ENCODE measurements around the gene PSMD12.

The PSMD12 gene

DNA sequence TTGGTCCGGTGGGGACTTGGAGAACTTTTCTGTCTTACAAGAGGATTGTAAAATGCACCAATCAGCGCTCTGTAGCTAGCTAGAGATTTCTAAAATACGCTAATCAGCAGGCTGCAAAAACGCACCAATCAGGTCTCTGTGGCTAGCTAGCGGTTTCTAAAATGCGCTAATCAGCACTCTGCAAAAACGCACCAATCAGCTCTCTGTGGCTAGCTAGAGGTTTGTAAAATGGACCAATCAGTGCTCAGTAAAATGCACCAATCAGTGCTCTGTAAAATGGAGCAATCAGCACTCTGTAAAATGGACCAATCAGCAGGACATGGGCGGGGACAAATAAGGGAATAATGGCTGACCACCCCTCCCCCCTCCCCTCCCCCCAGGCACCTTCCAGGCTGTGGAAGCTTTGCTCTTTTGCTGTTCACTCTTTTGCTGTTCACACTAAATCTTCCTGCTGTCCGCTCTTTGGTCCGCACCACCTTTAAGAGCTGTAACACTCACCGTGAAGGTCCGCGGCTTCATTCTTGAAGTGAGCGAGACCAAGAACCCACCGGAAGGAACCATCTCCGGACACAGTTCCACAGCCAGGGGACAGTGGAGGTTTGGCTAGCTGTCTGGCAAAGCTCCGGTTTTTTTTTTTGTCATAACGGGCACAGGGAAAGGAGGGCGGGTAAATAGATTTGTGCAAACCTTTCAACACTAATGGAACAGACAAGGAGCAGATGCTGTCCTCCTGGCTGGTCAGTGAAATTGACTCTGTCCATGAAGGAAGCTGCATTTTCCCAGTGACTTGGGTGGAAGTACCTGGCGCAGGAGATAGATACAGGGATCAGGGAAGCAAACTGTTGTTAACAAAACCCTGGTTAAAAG lies 19.0 kb upstream of the PSMD12 start:
- no peak for DNase-seq

DNA sequence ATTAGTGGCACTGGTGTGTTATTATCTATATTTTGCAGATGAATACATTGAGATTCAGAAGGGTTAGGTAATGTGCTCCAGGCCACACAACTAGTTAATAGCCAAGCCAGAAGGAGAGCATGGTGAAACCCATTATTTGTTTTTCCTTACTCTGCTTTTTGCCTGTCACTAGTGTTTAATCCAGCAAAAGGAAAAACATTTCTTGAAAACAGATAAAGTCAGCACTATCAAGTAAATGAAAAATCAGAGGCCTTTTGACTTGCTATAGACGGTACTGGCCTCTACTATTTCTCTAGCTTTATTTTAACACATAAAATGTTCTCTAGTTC lies 15.5 kb upstream of the PSMD12 start:
- DNase-seq, result no peak

DNA sequence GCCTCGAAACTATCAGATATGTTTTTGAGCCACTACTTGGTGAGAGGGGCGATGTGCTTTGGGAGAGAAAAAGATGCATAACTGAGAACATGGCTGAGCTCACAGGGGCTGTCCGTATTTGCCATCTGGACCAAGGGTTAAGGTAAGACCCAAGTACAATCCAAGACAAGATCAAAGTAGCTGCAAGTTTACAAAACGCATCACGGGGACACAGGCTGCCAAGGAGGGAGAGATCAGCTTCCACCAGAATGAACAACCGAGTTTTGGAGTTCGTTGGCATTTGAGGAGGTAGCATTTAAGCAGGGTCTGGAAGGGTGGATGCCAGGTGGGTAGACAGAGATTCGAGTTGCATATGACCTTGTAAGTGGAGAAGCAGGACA lies 12.9 kb upstream of the PSMD12 start:
- no peak for DNase-seq

DNA sequence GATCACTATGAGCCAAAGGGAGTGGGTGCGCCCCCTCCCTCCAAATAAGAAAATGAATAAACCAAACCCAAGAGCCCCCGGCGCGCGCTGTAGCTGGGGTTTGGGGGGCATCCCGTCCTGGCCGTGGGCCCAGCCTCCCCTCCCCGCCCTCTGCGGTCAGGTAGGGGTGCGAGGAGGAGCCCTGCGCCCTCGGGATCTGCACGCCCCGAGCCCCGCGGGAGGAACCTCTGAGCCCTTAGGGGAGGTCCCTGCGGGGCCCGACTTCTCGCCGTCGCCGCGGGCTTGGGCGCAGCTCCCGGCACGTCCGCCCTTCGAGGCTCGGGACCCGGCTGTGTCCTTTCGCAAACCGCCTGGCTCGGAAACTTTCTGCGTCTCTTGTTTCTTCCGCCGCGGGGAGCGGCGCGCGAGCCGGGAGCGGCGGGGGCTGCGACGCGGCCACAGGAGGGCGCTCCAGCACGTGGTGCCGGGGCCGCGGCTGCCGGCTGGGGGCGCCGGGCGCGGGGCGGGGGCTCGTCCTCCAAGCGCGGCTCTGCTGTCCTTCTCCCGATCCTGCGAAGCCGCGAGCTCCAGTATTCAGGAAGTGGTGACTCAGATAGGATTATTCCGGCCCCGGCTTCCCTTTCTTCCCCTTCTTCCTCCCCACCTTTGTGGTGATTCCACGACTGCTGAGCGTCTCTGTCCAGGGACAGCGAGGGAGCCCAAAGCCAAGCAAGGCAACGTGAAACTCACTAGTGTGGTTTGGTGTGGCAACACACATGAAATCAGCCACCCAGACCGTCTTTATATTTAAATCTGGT lies 12.3 kb upstream of the PSMD12 start:
- peak; percentile 48 for DNase-seq

DNA sequence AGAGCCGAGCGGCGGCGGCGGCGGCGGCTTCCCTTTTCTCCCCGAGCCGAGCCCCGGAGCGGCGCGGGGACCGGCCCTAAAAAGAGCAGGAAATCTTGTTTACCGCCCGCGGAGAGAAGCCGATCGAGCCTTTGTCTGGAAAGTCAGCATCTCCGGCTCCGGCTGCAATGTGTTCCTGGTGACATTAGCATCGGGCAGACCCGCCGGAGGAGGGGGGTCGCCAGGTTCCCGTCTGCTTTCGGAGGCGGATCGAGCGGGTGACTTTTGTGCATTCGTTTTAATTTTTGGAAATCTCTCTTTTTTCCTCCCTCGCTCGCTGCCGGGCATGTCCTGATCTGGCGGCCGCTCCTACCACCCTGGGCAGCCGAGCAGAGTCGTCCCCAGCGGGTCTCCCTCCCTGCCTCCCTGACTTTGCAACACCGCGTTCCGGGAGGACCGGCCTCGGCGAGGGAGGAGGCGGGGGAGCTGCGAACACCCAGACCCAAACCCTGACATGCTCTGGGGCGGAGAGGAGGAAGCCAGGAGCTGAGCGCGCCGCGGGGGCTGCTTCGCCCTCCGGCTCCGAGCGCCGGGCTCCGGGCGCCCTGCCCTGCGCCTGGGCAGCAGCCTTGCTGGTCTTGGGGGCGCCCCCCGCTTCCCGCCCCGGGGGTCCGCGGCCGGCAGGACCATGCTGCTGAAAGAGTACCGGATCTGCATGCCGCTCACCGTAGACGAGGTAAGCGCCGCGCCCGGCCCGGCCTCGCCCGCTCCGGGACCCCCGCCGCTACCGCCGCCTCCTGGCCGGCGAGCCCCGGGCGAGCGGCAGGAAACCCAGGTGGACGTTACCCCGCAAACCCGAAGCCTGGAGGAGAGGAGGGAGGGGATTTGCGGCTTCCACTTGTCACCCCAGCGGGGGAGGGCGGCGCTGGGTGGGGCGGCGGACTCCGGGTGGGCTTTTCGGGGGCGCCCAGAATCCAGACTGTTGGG lies 11.4 kb upstream of the PSMD12 start:
- DNase-seq, result peak; percentile 39

DNA sequence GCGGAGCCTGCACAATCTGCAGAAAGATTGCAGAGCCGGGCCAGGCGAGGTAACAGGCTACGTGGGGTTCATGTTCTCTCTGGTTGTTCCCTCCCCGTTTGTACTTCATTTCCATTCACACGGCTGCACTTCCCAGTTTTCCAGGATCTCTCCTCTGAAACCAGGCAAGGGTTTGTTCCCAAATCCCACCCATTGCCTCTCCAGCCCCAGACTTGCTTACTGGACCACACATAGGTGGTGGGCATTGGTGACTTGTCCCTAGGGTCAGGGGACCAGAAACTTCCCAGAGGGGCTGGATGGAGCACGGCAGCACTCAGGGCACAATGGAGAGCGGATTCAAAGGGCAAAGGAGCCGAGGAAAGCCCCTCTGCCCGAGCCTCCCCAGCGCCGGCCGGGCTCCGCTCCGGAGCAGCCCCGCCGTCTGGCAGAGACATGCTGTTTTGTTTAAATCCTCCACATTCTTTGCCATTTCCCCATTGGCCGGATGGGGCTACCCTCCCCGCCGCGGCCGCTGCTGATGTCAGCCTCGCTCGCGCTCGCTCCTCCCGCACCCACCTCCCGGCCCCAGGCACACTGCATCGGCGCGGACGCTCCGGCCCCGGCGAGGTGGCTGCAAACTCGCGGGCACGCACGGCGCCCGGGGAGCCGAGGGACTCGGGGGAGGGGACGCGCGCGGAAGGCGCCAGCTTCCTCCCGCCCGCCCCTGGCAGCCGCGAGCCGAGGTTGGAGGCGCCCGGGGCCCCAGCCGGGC lies 10.5 kb upstream of the PSMD12 start, which contains the start of gene PITPNC1:
Gene PITPNC1, plus strand, starts transcription at position 545 of the 751 bp plus-strand sequence.
- peak; percentile 52 for DNase-seq

DNA sequence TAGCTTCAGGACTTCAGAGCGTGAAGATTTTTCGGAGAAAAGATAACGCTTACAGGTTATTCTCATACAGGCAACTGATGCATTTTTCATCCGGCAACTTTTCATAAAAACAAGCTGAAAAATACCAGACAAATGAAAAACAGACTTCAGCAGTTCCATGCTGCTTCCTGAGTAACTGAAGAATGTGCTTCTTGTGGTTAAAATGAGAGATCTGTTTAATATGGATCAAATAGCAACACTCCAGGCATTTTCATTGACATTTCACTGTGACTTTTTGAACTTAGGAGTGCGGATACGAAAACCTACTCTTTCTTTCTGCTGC lies 10.0 kb upstream of the PSMD12 start:
- no peak for DNase-seq

DNA sequence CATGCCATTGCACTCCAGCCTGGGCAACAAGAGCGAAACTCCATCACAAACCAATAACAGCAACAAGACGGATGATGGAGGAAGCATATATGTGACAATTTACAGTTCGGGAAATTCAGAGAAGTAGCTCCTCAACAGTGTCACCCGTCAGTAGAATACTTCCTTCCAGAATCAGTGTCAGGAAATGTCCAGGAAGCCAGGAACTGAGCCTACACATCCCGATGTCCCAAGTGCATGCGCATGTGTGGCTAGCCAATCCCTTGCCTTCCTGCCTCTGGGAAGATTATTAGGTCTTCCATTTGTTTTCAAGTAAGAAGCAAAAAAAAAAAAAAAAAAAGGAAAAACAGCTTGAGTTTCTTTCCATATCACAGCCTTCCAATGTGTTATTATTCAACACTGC lies 9.3 kb upstream of the PSMD12 start:
- no peak for DNase-seq

DNA sequence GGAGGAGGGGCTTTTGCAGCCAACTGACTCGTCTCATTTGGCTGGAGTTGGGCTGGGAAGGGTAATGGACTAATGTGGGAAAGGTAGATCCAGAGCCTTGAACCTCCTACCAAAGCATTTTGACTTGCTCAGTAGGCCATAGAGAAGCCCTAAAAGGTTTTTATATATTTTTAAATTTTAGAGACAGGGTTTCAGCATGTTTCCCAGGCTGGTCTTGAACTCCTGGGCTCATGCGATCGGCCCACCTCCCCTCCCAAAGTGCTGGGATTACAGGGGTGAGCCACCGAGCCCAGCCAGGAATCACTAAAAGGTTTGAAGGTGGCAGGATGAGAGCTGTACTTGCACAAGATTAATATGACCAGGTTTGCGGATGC lies 8.7 kb upstream of the PSMD12 start:
- DNase-seq, result no peak

DNA sequence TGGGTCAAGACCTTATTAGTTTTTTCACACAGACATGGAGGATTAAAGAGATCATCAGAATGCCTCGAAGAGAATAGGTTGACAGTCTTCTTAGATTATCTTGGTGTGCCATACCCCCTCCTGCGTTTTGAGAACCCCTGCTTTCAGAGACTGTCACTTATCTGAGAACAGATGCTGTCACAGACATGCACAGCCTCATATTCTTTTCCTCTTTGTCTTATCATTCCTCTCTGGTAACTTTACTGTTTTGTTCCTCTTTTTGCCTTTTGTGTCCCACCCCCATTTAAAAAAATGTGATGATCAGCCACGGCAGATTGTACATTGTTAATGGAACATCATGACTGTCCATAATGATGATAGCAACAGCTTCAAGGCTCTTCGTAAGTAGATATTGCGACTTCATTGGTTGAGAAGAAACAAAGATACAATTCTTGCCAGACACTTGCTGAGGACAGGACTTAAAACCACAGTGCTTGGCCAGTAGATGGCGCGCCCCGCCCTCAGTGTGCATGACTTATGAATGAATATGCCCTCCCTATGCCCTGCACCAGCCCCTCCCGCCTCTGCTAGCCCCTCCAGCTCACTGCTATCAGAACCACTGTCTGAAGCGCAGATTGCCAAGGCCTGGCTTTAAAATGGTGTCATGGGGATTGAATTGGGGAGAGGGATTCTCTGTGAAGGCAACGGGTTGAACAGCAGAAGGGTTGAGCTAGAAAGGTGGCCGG lies 8.1 kb upstream of the PSMD12 start:
- peak; percentile 41 for DNase-seq

DNA sequence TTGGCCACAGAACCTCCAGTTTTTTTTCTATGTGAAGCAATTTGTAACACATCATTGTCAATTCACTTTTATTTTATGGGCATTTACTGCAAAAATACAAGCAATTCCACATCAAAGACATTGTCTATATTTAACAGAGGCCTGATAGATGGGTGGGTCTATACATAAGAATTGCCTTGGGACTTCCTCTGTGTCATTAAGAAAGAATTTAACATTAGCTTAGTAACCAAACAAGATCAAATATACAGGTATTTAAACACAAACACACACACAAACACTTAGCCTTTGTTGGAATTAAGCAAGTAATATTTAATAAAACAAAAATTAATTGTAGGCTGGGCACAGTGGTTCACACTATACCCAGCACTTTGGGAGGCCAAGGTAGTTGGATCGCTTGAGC lies 6.4 kb upstream of the PSMD12 start:
- no peak for DNase-seq

DNA sequence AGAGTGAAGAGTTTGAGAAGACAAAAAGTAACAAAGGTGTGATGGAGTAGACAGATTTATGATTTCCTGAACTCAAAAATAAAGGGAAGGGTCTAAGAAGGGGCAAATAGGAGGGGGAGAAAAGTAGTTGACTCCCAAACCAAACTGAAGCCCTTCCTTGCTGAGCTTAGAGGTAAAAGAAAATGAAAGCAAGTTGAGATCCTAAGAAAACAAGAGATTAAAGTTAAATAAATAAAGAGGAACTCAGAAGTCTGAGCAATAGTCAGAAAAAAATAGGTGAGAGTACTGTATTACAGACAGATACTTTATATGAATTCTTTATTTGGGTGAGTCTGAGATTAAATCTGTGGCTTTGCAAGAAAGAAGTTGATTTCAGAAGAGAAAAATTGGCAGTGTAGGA lies 3.3 kb upstream of the PSMD12 start:
- DNase-seq, result no peak

DNA sequence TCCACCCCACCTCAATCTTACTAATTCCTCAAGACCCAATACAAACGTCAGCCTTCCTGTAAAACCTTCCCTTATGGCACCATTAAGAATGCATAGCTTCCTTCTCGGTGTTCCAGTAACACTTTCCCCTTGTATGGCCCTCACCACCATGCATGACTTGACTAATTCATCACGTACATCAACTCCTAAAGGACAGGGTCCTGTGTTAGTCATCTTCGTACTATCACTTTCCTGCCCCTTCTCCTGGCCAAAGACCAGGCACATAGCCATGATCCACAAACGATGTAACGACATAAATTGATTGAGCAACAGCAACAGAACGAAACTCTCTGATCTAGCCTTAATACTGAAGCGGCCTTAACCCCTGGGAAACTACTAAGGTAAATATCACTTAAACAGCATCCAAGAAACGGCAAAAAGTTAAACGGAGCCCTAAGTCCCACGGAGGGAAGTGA lies 612 bp downstream of the PSMD12 start:
- DNase-seq, result no peak

DNA sequence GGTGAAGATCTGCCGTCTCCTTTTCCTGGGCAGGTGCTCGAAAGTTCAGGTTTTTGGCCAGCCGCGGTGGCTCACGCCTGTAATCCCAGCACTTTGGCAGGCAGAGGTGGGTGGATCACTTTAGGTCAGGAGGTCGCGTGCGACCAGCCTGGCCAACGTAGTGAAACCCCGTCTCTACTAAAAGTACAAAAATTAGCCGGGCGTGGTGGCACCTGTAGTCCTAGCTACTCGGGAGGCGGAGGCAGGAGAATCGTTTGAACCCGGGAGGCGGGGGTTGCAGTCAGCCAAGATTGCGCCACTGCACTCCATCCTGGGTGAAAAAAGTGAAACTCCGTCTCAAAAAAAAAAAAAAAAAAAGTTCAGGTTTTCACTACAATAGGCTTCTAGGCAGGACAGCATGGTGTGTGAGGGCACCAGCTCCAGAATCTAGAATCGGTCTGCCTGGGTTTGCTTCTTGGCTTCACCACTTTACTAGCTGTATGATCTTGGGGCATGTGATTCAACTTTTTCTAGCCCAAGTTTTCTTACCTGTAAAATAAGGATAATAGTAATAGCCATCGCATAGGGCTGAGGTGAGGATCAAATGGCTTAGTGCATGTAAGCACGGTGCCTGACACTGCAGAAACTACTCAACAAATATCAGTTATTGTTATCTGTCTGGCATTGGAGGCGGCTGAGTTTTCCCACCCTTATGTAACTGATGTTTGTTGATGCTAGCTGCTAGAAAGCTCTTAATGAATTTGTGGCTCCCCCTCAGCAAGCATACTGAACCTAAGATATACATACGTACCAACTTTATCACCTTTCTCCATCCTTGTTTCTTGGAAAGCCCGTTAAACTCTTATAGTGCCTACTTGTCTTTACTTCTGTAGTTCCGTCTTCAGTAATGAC lies 1.3 kb downstream of the PSMD12 start:
- DNase-seq, result no peak

DNA sequence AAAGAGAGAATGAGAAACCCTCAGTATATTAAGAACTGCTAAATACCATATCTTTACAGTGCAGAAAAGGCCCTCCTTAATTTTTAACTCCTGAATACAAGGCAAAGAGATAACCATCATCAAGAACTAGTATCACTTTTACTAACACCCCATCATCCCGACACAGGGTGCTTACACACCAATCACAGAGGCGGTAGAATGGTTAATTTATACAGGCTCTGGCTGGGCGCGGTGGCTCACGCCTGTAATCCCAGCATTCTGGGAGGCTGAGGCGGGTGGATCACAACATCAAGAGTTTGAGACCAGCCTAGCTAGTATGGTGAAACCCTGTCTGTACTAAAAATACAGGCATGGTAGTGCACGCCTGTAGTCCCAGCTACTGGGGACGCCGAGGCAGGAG lies 4.2 kb downstream of the PSMD12 start:
- DNase-seq, result no peak

DNA sequence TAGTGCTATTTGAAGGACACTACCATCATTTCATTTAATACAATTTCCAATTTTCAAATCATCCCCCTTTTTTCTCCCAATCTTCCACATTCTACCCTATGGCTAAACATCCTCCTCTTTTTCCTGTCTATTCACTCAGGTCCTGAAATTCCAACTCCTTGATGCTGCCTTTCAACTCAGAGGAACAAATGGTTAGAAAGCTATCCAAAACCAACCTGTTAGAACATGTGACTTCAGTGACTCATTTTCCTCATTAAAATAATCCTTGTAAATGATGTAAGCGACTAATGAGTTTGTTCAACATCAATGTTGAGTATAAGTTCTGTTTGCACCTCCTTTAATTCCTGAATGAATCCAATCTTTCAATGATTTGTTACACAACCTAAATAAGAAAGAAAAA lies 5.5 kb downstream of the PSMD12 start:
- DNase-seq, result no peak

DNA sequence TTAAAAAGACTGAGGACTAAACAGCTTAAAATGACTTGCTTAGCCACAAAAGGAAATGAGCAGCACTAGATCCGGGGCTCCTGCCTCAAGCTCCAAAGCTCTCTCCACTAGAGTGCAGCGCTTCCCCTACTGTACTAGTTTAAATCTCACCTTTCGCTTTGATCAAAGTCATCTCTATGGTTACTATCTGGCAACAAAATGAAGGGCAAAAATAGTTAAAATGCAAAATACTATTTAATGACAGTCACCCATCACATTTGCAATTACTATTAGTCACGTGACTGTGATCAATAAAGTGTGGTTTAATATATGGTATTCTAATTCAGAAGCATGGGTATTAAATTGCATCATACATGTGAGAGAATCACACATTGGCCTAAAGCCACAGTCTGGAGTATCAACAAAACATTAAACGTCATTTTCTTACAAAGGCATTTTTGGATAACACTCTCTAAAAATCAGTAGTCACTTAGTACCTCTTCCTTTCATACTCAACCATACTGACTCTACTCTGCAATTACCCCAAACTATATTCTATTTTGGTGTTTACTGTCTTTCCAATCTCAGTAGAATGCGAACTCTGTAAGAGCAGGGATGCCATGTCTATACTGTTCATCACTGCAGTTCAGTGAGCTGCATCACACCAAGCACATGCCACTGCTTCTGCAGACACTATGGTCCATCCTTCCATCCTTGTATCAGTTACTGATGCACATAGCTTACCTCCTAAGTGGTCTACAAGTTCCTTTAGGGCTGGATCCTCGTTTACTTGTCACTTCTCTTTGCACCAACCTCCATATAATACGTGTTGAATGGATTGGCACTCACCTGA lies 6.2 kb downstream of the PSMD12 start:
- no peak for DNase-seq

DNA sequence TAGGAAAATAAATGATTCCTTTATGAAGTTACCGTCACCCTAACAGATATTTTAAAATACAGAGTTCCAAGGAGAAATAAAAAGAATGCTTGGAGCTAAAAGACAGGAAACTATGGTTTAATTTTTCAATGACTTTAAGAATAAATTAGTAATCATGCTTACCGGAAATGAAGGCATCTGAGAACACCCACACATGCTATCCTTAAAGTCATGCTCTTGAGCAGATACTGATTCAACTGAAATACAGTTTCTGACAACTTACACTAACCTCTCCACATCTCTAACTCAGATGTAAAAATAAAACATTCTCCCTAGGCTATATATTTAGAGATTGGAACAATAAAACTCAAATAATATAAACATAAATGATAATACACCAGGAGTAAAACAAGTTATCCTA lies 7.8 kb downstream of the PSMD12 start:
- no peak for DNase-seq

DNA sequence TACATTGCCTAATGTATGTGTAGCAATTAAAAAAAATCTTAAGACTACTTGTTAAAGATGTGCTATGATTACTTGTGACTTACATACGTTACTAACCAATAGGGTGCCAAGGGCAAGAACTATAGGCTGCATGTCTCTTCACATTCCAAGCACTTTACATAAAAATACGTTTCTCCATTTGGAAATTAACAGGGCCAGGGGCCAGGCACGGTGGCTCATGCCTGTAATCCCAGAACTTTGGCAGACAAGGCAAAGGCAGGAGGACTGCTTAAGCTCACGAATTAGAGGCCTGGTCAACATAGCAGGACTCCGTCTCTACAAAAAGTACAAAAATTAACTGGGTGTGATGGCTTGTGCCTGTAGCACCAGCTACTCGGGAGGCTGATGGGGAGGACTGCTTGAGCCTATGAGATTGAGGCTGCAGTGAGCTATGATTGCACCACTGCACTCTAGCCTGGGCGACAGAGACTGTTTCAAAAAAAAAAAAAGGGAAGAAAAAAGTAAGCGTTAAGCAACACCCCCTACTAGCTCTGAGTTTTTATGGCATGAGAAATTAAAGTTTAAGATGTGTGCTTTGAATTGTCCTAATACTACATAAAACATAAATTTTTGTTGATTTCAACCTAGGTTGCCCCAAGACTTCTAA lies 12.3 kb downstream of the PSMD12 start:
- no peak for DNase-seq

All from 8988T (cell line).